Measurements from ENCODE around the gene DIO3.

Gene DIO3

GRCh38 chr14:101557811-101558738 lies 3.2 kb upstream of the DIO3 start:
- TF ChIP-seq POLR2A (IDR thresholded peaks at IDR 0.05; ENCODE audit: low read depth, low read length): no peak
- FAIRE-seq (no peak), DNase-seq (ENCODE audit: insufficient read length, low spot score) (no peak)

- TF ChIP-seq POLR2A (IDR thresholded peaks at IDR 0.05; ENCODE audit: low read depth, low read length) (no peak), TAF1 (IDR thresholded peaks at IDR 0.05; ENCODE audit: low read depth, low read length) (no peak)
- DNase-seq (ENCODE audit: insufficient read length, low spot score) (no peak), FAIRE-seq (no peak)
These were observed 2.5 kb upstream of the DIO3 start for GRCh38 chr14:101558739-101559240.

GRCh38 chr14:101559250-101559623 lies 2.1 kb upstream of the DIO3 start:
- no peak for TF ChIP-seq POLR2AphosphoS5 (IDR thresholded peaks at IDR 0.05; ENCODE audit: low read depth, low read length)
- no peak for TF ChIP-seq TAF1 (IDR thresholded peaks at IDR 0.05; ENCODE audit: low read depth, low read length)
- TF ChIP-seq PAX5 (IDR thresholded peaks at IDR 0.05; ENCODE audit: insufficient read depth, low read length, severe bottlenecking): no peak
- TF ChIP-seq SPI1 (IDR thresholded peaks at IDR 0.05; ENCODE audit: low read depth, low read length): no peak
- TF ChIP-seq POLR2A (IDR thresholded peaks at IDR 0.05; ENCODE audit: low read depth, low read length): no peak
- TF ChIP-seq POU2F2 (IDR thresholded peaks at IDR 0.05; ENCODE audit: low read depth, low read length): no peak
- FAIRE-seq (no peak), DNase-seq (ENCODE audit: insufficient read length, low spot score) (no peak)

GRCh38 chr14:101559624-101560533 lies 1.4 kb upstream of the DIO3 start:
- TF ChIP-seq POU2F2 (IDR thresholded peaks at IDR 0.05; ENCODE audit: low read depth, low read length) (no peak), TAF1 (IDR thresholded peaks at IDR 0.05; ENCODE audit: low read depth, low read length) (no peak), PAX5 (IDR thresholded peaks at IDR 0.05; ENCODE audit: insufficient read depth, low read length, severe bottlenecking) (no peak), POLR2A (IDR thresholded peaks at IDR 0.05; ENCODE audit: low read depth, low read length) (no peak), POLR2AphosphoS5 (IDR thresholded peaks at IDR 0.05; ENCODE audit: low read depth, low read length) (no peak), SPI1 (IDR thresholded peaks at IDR 0.05; ENCODE audit: low read depth, low read length) (no peak)
- FAIRE-seq (no peak), DNase-seq (ENCODE audit: insufficient read length, low spot score) (no peak)

GRCh38 chr14:101560534-101561113 lies 671 bp upstream of the DIO3 start:
- FAIRE-seq (no peak), DNase-seq (ENCODE audit: insufficient read length, low spot score) (no peak)
- no peak for TF ChIP-seq TAF1 (IDR thresholded peaks at IDR 0.05; ENCODE audit: low read depth, low read length)
- TF ChIP-seq SPI1 (IDR thresholded peaks at IDR 0.05; ENCODE audit: low read depth, low read length): no peak
- TF ChIP-seq PAX5 (IDR thresholded peaks at IDR 0.05; ENCODE audit: insufficient read depth, low read length, severe bottlenecking): no peak
- TF ChIP-seq POU2F2 (IDR thresholded peaks at IDR 0.05; ENCODE audit: low read depth, low read length): no peak
- no peak for TF ChIP-seq POLR2A (IDR thresholded peaks at IDR 0.05; ENCODE audit: low read depth, low read length)
- no peak for TF ChIP-seq POLR2AphosphoS5 (IDR thresholded peaks at IDR 0.05; ENCODE audit: low read depth, low read length)

GRCh38 chr14:101561897-101562490 lies 699 bp downstream of the DIO3 start:
- no peak for FAIRE-seq
- no peak for TF ChIP-seq POLR2AphosphoS5 (IDR thresholded peaks at IDR 0.05; ENCODE audit: low read depth, low read length)
- TF ChIP-seq POLR2A (IDR thresholded peaks at IDR 0.05; ENCODE audit: low read depth, low read length): no peak
- TF ChIP-seq SPI1 (IDR thresholded peaks at IDR 0.05; ENCODE audit: low read depth, low read length): no peak
- TF ChIP-seq PAX5 (IDR thresholded peaks at IDR 0.05; ENCODE audit: insufficient read depth, low read length, severe bottlenecking): no peak
- TF ChIP-seq POU2F2 (IDR thresholded peaks at IDR 0.05; ENCODE audit: low read depth, low read length): no peak
- no peak for DNase-seq (ENCODE audit: insufficient read length, low spot score)

- DNase-seq (ENCODE audit: insufficient read length, low spot score) (no peak), FAIRE-seq (no peak)
- TF ChIP-seq PAX5 (IDR thresholded peaks at IDR 0.05; ENCODE audit: insufficient read depth, low read length, severe bottlenecking): no peak
- TF ChIP-seq POLR2A (IDR thresholded peaks at IDR 0.05; ENCODE audit: low read depth, low read length): no peak
These were observed 1.5 kb downstream of the DIO3 start for GRCh38 chr14:101562659-101563351.

GRCh38 chr14:101563352-101563653 lies 2.0 kb downstream of the DIO3 start:
- FAIRE-seq (no peak), DNase-seq (ENCODE audit: insufficient read length, low spot score) (no peak)
- no peak for TF ChIP-seq TAF1 (IDR thresholded peaks at IDR 0.05; ENCODE audit: low read depth, low read length)
- TF ChIP-seq POLR2A (IDR thresholded peaks at IDR 0.05; ENCODE audit: low read depth, low read length): no peak
- no peak for TF ChIP-seq SPI1 (IDR thresholded peaks at IDR 0.05; ENCODE audit: low read depth, low read length)
- TF ChIP-seq POU2F2 (IDR thresholded peaks at IDR 0.05; ENCODE audit: low read depth, low read length): no peak
- no peak for TF ChIP-seq POLR2AphosphoS5 (IDR thresholded peaks at IDR 0.05; ENCODE audit: low read depth, low read length)
- no peak for TF ChIP-seq PAX5 (IDR thresholded peaks at IDR 0.05; ENCODE audit: insufficient read depth, low read length, severe bottlenecking)

Measured in GM12891 (cell line).